Karpas-422 (cell line): ENCODE results near the gene CAND2. TPM values are rescaled to one million over a fixed set of nuclear protein-coding genes. Genes with fewer than 3 reads are reported as not detected.

Experiments used
- DNase-seq: peaks from one replicate; pipeline ENCODE4 v3.0.0-alpha.2; 2015
- H2AFZ ChIP-seq: fragments of 200-600 bp; sonication (generic); 2 replicates; pipeline ENCODE4 v1.6.1; 2014; ENCODE audit warnings: antibody characterized with exemption, low read length, mixed read lengths
- H3K27ac ChIP-seq: fragments of 200-600 bp; sonication (generic); 2 replicates; pipeline ENCODE4 v1.5.1; 2014; ENCODE audit warnings: mild to moderate bottlenecking, low read length, moderate library complexity
- H3K27me3 ChIP-seq: fragments of 200-600 bp; sonication (generic); 2 replicates; pipeline ENCODE4 v1.6.1; 2014; ENCODE audit warnings: low read length, mixed read lengths
- H3K36me3 ChIP-seq: fragments of 200-600 bp; sonication (generic); 2 replicates; pipeline ENCODE4 v1.6.1; 2014; ENCODE audit warnings: low read length, mixed read lengths; ENCODE audit not compliant: insufficient read depth
- H3K4me1 ChIP-seq: fragments of 200-600 bp; sonication (generic); 2 replicates; pipeline ENCODE4 v1.6.1; 2014; ENCODE audit warnings: mild to moderate bottlenecking, low read length, mixed read lengths
- H3K4me2 ChIP-seq: fragments of 200-600 bp; sonication (generic); 2 replicates; pipeline ENCODE4 v1.6.1; 2014; ENCODE audit warnings: low read length, low read depth, mild to moderate bottlenecking; ENCODE audit not compliant: poor library complexity, severe bottlenecking
- H3K4me3 ChIP-seq: fragments of 200-600 bp; sonication (generic); 2 replicates; pipeline ENCODE4 v1.5.1; 2014; ENCODE audit warnings: mild to moderate bottlenecking, antibody characterized with exemption, low read length, mixed read lengths
- H3K79me2 ChIP-seq: fragments of 200-600 bp; sonication (generic); 2 replicates; pipeline ENCODE4 v1.6.1; 2014; ENCODE audit warnings: mild to moderate bottlenecking, low read length, mixed read lengths
- H3K9ac ChIP-seq: fragments of 200-600 bp; sonication (generic); 2 replicates; pipeline ENCODE4 v1.6.0; 2014; ENCODE audit warnings: low read length
- H3K9me2 ChIP-seq: fragments of 200-600 bp; sonication (generic), shearing (Covaris generic); replicated peaks from 2 replicates; pipeline ENCODE4 v1.6.0; 2014; ENCODE audit warnings: mild to moderate bottlenecking, low read length, moderate library complexity; ENCODE audit not compliant: insufficient read depth
- H3K9me3 ChIP-seq: fragments of 300-700, 200-600 bp; sonication (generic); 2 replicates; pipeline ENCODE4 v1.6.1; 2014; ENCODE audit warnings: low read length, mixed read lengths
- H4K20me1 ChIP-seq: fragments of 200-600 bp; sonication (generic); 2 replicates; pipeline ENCODE4 v1.6.1; 2014; ENCODE audit warnings: mild to moderate bottlenecking, antibody characterized with exemption, low read length, low read depth; ENCODE audit not compliant: insufficient read depth
- total RNA-seq: library from RNA; depleted of rRNA; stranded (reverse); fragments of >200 nt; shearing (Covaris generic); gene quantifications from 2 replicates; pipeline ENCODE4 v1.2.3, GENCODE V29; 2014; ENCODE audit warnings: low replicate concordance

Gene CAND2
- total RNA-seq, 1 experiment from 2014 or later: 13.0 TPM

DNA sequence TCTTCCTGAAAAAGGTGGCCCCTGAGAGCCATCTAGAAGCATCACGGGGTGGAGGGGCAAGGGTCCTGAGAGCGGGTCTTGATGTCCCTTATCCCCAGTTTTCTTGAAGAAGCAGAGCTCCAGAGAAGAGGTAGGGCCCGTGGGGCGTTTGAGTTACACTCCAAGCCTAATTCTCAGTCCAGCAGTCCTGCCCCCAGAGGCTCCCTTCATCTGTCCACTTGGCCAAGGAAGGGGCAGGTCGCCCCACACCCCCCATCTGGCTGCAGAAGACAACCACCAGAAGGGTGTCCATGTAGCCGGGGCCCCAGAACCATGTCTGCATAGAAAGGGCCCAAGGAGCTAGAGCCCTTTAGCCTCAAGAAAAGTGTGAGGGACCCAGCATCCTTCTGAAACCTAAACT lies 70.4 kb downstream of the CAND2 start:
- no peak for DNase-seq
- Histone ChIP-seq H3K4me2 (no peak overlapping the region), H3K4me1 (peaks cover 32% of the 10 kb centered on the region), H3K36me3 (no peaks in the 10 kb centered on the region), H3K27me3 (no peaks in the 10 kb centered on the region), H3K9me2 (no peaks in the 10 kb centered on the region), H3K27ac (no peak overlapping the region), H3K4me3 (no peak overlapping the region), H4K20me1 (no peaks in the 10 kb centered on the region), H3K9ac (no peak overlapping the region), H3K79me2 (no peaks in the 10 kb centered on the region), H2AFZ (no peak overlapping the region), H3K9me3 (no peaks in the 10 kb centered on the region; the same call in 1 of the 2 replicates)

GRCh38 chr3:12868039-12869034 lies 71.9 kb downstream of the CAND2 start:
- Histone ChIP-seq H3K4me3 (peak overlapping the region; percentile 18; the same call in 1 of the 2 replicates), H3K9me3 (no peaks in the 10 kb centered on the region; the same call in 1 of the 2 replicates), H3K4me2 (no peak overlapping the region), H3K9ac (no peak overlapping the region), H3K36me3 (no peaks in the 10 kb centered on the region), H3K4me1 (peaks cover 32% of the 10 kb centered on the region), H3K27ac (no peak overlapping the region), H3K79me2 (no peaks in the 10 kb centered on the region), H2AFZ (no peak overlapping the region), H3K9me2 (no peaks in the 10 kb centered on the region), H4K20me1 (no peaks in the 10 kb centered on the region), H3K27me3 (no peaks in the 10 kb centered on the region)
- DNase-seq: peak; percentile 87

DNA sequence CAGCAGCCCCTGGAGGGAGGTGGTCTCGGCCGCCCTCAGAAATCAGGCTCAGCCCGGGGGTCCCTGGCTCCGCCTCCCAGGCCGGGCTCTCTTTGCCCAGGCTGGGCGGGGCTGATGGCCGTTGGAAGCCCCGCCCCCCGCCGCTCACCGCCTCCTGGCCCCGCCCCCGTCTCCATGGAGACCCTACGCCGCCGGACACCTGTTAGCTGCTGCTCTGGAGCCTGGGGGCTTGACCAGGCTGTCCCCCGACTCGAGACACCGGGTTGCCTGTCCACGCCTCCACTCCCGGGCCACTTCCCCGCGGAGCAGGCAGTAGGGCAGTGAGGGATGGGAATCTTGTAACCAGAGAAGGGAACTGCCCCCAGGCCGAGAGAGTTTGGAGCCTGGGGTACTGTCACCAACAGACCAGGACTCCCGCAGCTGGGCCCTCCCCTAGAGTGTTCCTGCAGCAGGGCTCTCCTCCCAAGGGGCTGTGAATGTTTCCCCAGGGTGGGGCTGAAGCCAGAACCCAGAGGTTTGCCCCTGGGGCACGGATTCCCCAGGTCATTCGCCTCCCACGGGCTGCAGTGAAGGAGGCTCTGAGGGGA lies 72.6 kb downstream of the CAND2 start:
- no peaks in the 10 kb centered on the region; the same call in 1 of the 2 replicates for H3K9me3 ChIP-seq
- H3K4me2 ChIP-seq: no peak overlapping the region
- H3K4me1 ChIP-seq: peaks cover 32% of the 10 kb centered on the region
- H3K36me3 ChIP-seq: no peaks in the 10 kb centered on the region
- H4K20me1 ChIP-seq: no peaks in the 10 kb centered on the region
- no peaks in the 10 kb centered on the region for H3K27me3 ChIP-seq
- no peaks in the 10 kb centered on the region for H3K9me2 ChIP-seq
- H2AFZ ChIP-seq: no peak overlapping the region
- no peak overlapping the region for H3K27ac ChIP-seq
- peak; percentile 61 for DNase-seq
- H3K4me3 ChIP-seq: no peak overlapping the region
- no peaks in the 10 kb centered on the region for H3K79me2 ChIP-seq
- H3K9ac ChIP-seq: no peak overlapping the region

GRCh38 chr3:12870942-12871341 lies 74.5 kb downstream of the CAND2 start:
- Histone ChIP-seq H3K27me3 (no peaks in the 10 kb centered on the region), H3K9me3 (no peaks in the 10 kb centered on the region; the same call in 1 of the 2 replicates), H3K36me3 (no peaks in the 10 kb centered on the region), H2AFZ (no peak overlapping the region), H4K20me1 (no peaks in the 10 kb centered on the region), H3K4me1 (peaks cover 32% of the 10 kb centered on the region), H3K4me3 (peak overlapping the region; percentile 29; the same call in 1 of the 2 replicates), H3K4me2 (peak overlapping the region; percentile 33), H3K79me2 (no peaks in the 10 kb centered on the region), H3K27ac (no peak overlapping the region), H3K9me2 (no peaks in the 10 kb centered on the region), H3K9ac (peak overlapping the region; percentile 40)
- DNase-seq: peak; percentile 73

DNA sequence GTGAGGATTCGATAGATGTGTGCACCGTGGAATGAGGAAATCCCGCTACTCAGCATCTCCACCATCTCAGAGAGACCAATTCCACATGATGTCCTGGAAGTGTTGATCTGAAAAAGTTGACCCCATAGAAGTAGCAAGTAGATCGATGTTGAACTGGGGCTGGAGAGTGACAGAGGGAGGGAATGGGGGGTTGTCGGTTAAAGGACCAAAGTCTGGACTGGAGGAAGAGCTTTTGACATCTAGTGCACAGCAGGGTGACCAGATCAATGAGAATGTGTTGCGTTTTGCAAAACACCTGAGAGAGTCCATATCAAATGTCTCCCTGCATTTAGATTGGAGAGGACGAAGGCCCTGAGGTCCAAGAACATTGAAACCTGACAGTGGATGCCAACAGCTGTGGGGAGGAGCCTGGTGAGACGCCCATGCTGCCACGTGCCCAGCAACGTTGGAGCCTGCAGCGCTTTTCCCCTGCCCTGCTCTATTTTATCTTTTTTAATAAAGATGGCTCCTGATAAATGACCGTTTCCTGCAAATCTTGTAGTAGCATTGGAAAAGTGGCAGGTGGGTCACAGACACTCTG lies 75.0 kb downstream of the CAND2 start:
- H3K4me1 ChIP-seq: peaks cover 32% of the 10 kb centered on the region
- H3K9me3 ChIP-seq: no peaks in the 10 kb centered on the region
- H3K27ac ChIP-seq: no peak overlapping the region
- H4K20me1 ChIP-seq: no peaks in the 10 kb centered on the region
- H3K36me3 ChIP-seq: no peaks in the 10 kb centered on the region
- peak overlapping the region; percentile 33 for H3K4me2 ChIP-seq
- no peaks in the 10 kb centered on the region for H3K9me2 ChIP-seq
- H3K4me3 ChIP-seq: no peak overlapping the region
- no peak overlapping the region for H3K9ac ChIP-seq
- H3K79me2 ChIP-seq: no peaks in the 10 kb centered on the region
- no peak overlapping the region for H2AFZ ChIP-seq
- DNase-seq: no peak
- H3K27me3 ChIP-seq: no peaks in the 10 kb centered on the region

GRCh38 chr3:12875857-12876836 lies 79.7 kb downstream of the CAND2 start:
- Histone ChIP-seq H3K4me1 (peaks cover 4% of the 10 kb centered on the region), H3K36me3 (no peaks in the 10 kb centered on the region), H3K4me2 (no peak overlapping the region), H3K4me3 (no peak overlapping the region), H4K20me1 (no peaks in the 10 kb centered on the region), H2AFZ (no peak overlapping the region), H3K27me3 (no peaks in the 10 kb centered on the region), H3K27ac (no peak overlapping the region), H3K79me2 (no peaks in the 10 kb centered on the region), H3K9ac (no peak overlapping the region), H3K9me2 (no peaks in the 10 kb centered on the region), H3K9me3 (no peaks in the 10 kb centered on the region)
- no peak for DNase-seq

DNA sequence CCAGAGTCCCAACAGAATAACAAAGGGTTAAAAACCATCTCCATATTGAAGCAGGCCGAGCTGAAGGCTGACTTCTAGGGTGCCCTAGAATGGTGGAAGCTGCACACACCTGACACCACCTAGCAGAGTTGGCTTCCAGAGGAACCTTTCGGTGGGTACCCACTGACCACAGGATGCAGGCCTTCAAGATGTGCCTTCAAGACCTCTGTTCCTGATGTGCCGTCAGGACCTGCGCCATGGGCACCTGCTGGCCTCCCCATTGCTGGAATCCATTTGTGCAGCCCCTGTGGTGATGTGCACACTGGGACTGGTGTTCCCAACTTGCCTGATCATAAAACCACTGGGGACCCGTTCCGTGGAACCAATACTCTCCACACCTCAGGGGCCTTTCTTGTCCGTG lies 80.6 kb downstream of the CAND2 start:
- Histone ChIP-seq H3K9me2 (no peaks in the 10 kb centered on the region), H2AFZ (no peak overlapping the region), H3K9me3 (no peaks in the 10 kb centered on the region), H3K36me3 (no peaks in the 10 kb centered on the region), H3K4me3 (no peak overlapping the region), H3K27ac (no peak overlapping the region), H3K27me3 (no peaks in the 10 kb centered on the region), H3K4me2 (no peak overlapping the region), H3K79me2 (no peaks in the 10 kb centered on the region), H3K9ac (no peak overlapping the region), H3K4me1 (peaks cover 2% of the 10 kb centered on the region), H4K20me1 (no peaks in the 10 kb centered on the region)
- DNase-seq: no peak
